Thyroid gland (tissue), 4 donors: ENCODE measurements around the gene CSH1.
"Not testable (repeated sequence)": the region's sequence is repeated elsewhere in the genome, so short reads cannot be mapped to it uniquely, and the experiment has no call there.

ENCODE experiments used
- POLR2A ChIP-seq, 2 donors: fragments of 450-650 bp; IDR thresholded peaks; one replicate each; pipeline ENCODE4 v1.6.1; 2017; ENCODE audit warnings: antibody characterized with exemption in 2 of 2, mild to moderate bottlenecking in 2 of 2, moderate library complexity in 1 of 2
- TF ChIP-seq, protein P1 (sequence below), 6 experiments: fragments of 200-600 bp in 3 of 6; fragments of 450-650 bp in 3 of 6; sonication (generic) in 3 of 6; IDR thresholded peaks; one replicate each; pipeline ENCODE4 v1.5.1; 2016 to 2019; ENCODE audit warnings: antibody characterized with exemption in 6 of 6, mild to moderate bottlenecking in 2 of 6, inconsistent platforms in 1 of 6, moderate library complexity in 1 of 6

- TF ChIP-seq, protein P1, sequence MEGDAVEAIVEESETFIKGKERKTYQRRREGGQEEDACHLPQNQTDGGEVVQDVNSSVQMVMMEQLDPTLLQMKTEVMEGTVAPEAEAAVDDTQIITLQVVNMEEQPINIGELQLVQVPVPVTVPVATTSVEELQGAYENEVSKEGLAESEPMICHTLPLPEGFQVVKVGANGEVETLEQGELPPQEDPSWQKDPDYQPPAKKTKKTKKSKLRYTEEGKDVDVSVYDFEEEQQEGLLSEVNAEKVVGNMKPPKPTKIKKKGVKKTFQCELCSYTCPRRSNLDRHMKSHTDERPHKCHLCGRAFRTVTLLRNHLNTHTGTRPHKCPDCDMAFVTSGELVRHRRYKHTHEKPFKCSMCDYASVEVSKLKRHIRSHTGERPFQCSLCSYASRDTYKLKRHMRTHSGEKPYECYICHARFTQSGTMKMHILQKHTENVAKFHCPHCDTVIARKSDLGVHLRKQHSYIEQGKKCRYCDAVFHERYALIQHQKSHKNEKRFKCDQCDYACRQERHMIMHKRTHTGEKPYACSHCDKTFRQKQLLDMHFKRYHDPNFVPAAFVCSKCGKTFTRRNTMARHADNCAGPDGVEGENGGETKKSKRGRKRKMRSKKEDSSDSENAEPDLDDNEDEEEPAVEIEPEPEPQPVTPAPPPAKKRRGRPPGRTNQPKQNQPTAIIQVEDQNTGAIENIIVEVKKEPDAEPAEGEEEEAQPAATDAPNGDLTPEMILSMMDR (IDR thresholded peaks at IDR 0.05), result not testable (repeated sequence)
- TF ChIP-seq POLR2A (IDR thresholded peaks at IDR 0.05), result not testable (repeated sequence)
Measured at GRCh38 chr17:63894021-63894420, 2.4 kb downstream of the CSH1 start.
